ENCODE data around the gene ZBTB21. TPM values are rescaled to one million over a fixed set of nuclear protein-coding genes. Genes with fewer than 3 reads are reported as not detected.

ZBTB21 gene
- polyA plus RNA-seq, 2 of the 4 experiments (the other 2 are of a cell fraction) = 5.4 to 13.1 TPM

- Histone ChIP-seq H3K4me1 (peaks cover 42% of the 10 kb centered on the region), H3K4me3 (no peak overlapping the region), H3K4me2 (no peak overlapping the region), H3K27ac (peak overlapping the region in 1 of 2 experiments; percentile 48; a peak in 1 of 6 replicates), H3K9me3 (no peaks in the 10 kb centered on the region)
- WGBS (ENCODE audit: missing lambda C conversion rate) = 93% methylated on average over 10 of the region's 10 CpGs
- POLR2A ChIA-PET = no interaction called here
- DNase-seq (ENCODE audit: low read depth in 1 of 2, low spot score in 1 of 2) (no peak), FAIRE-seq (no peak), ATAC-seq (no peak)
- TF ChIP-seq TFCP2L1 (CRISPR knock-in tag; IDR thresholded peaks at IDR 0.05) = no peak
- CTCF ChIA-PET = no interaction called here
Measured at GRCh38 chr21:41955516-41955915, 54.6 kb downstream of the ZBTB21 start.

- CTCF ChIA-PET = no interaction called here
- H3K4me1 ChIP-seq = peaks cover 42% of the 10 kb centered on the region
- POLR2A ChIA-PET = no interaction called here
- no peak overlapping the region for H3K4me3 ChIP-seq
- DNase-seq (ENCODE audit: low read depth in 1 of 2, low spot score in 1 of 2) (no peak), ATAC-seq (0 out of 6 replicates have a peak, but pooled peaks of 1 of the 2 experiments have one; percentile 10), FAIRE-seq (no peak)
- H3K9me3 ChIP-seq = no peaks in the 10 kb centered on the region
- no peak for TF ChIP-seq RNF2 (IDR thresholded peaks at IDR 0.05; ENCODE audit: borderline replicate concordance, low read depth)
- TF ChIP-seq MAZ (IDR thresholded peaks at IDR 0.05; ENCODE audit: borderline replicate concordance, low read depth, low read length) = no peak
- no peak for TF ChIP-seq ZNF302 (CRISPR knock-in tag; IDR thresholded peaks at IDR 0.05)
- TF ChIP-seq NR3C1 (IDR thresholded peaks at IDR 0.05) = no peak
- TF ChIP-seq CHD2 (IDR thresholded peaks at IDR 0.05; ENCODE audit: low read length, partially characterized antibody) = no peak
- TF ChIP-seq HOXB5 (CRISPR knock-in tag; IDR thresholded peaks at IDR 0.05) = no peak
- TF ChIP-seq ZC3H11A (IDR thresholded peaks at IDR 0.05) = no peak
- no peak for TF ChIP-seq HOXB13 (CRISPR knock-in tag; IDR thresholded peaks at IDR 0.05; ENCODE audit: low read depth)
- TF ChIP-seq NFE2L2 (conservative IDR thresholded peaks at IDR 0.05; ENCODE audit: low read length) = no peak
- TF ChIP-seq CHD4 (IDR thresholded peaks at IDR 0.05; ENCODE audit: borderline replicate concordance) = no peak
- TF ChIP-seq MYC (IDR thresholded peaks at IDR 0.05; ENCODE audit: borderline replicate concordance, low read length) = no peak
- peak overlapping the region; percentile 76 to 96; a peak in 4 of 6 replicates for H3K27ac ChIP-seq
- H3K4me2 ChIP-seq = peak overlapping the region; percentile 96
- WGBS (ENCODE audit: missing lambda C conversion rate) = 94% methylated on average over 20 of the region's 20 CpGs
Measured at GRCh38 chr21:41954654-41955499, 55.3 kb downstream of the ZBTB21 start.

GRCh38 chr21:41953831-41954653 lies 56.1 kb downstream of the ZBTB21 start, which contains the start of gene C2CD2:
Gene C2CD2, minus strand, starts transcription at chr21:41954018. Its CDS starts 370 bp downstream, at chr21:41953648.
- Histone ChIP-seq H3K9me3 (no peaks in the 10 kb centered on the region), H3K4me2 (peak within 1 kb of the TSS; percentile 96), H3K4me1 (peaks cover 37% of the 10 kb centered on the region), H3K4me3 (peak within 1 kb of the TSS; percentile 57), H3K27ac (peak within 1 kb of the TSS; percentile 76 to 96)
- WGBS (ENCODE audit: missing lambda C conversion rate) = 14% methylated on average over 14 of the region's 85 CpGs
- ChIA-PET POLR2A (no interaction called here), CTCF (no interaction called here)
- peak; percentile 47 to 64 for DNase-seq (ENCODE audit: low read depth in 1 of 2, low spot score in 1 of 2)
- no peak for TF ChIP-seq NFE2L2 (conservative IDR thresholded peaks at IDR 0.05; ENCODE audit: low read length)
- 0 out of 2 replicates have a peak, but pooled peaks have one; percentile 26 for TF ChIP-seq NPAS2 (CRISPR knock-in tag; IDR thresholded peaks at IDR 0.05; ENCODE audit: borderline replicate concordance)
- TF ChIP-seq FOXS1 (CRISPR knock-in tag; IDR thresholded peaks at IDR 0.05) = 0 out of 2 replicates have a peak, but pooled peaks have one; percentile 16
- peak; percentile 61; the same call in 1 of the 2 replicates for TF ChIP-seq HOXB13 (CRISPR knock-in tag; IDR thresholded peaks at IDR 0.05; ENCODE audit: low read depth)
- TF ChIP-seq MAX (IDR thresholded peaks at IDR 0.05) = peak; percentile 93
- peak; percentile 35; the same call in 1 of the 2 replicates for TF ChIP-seq MYC (IDR thresholded peaks at IDR 0.05; ENCODE audit: borderline replicate concordance, low read length)
- peak; percentile 35; the same call in 1 of the 2 replicates for TF ChIP-seq POLR2A (IDR thresholded peaks at IDR 0.05; ENCODE audit: low read length)
- no peak for TF ChIP-seq CEBPB (IDR thresholded peaks at IDR 0.05)
- TF ChIP-seq HMGXB4 (CRISPR knock-in tag; IDR thresholded peaks at IDR 0.05; ENCODE audit: borderline replicate concordance) = no peak
- TF ChIP-seq E2F6 (IDR thresholded peaks at IDR 0.05; ENCODE audit: borderline replicate concordance, low read depth) = peak; percentile 85
- no peak for TF ChIP-seq CBX2 (IDR thresholded peaks at IDR 0.05; ENCODE audit: borderline replicate concordance, low read depth)
- TF ChIP-seq RFX5 (IDR thresholded peaks at IDR 0.05) = no peak
- TF ChIP-seq JUN (IDR thresholded peaks at IDR 0.05) = 0 out of 5 replicates have a peak, but pooled peaks have one; percentile 23 to 48
- TF ChIP-seq TFCP2L1 (CRISPR knock-in tag; IDR thresholded peaks at IDR 0.05) = no peak
- 0 out of 2 replicates have a peak, but pooled peaks have one; percentile 17 for TF ChIP-seq TP53 (CRISPR knock-in tag; IDR thresholded peaks at IDR 0.05)
- no peak for FAIRE-seq
- peak; percentile 55 to 65 for ATAC-seq

Data from A549 (cell line).